Measurements from ENCODE around the gene FAM234A. TPM values are rescaled to one million over a fixed set of nuclear protein-coding genes. Genes with fewer than 3 reads are reported as not detected.

The FAM234A gene
- total RNA-seq (10 to 100 TPM; 63.5 to 92.6 TPM), polyA plus RNA-seq (ENCODE audit: insufficient read length in 6 of 6) (10 to 100 TPM; 49.7 to 61.5 (median 55.5) TPM)
- long read RNA-seq, donor 1, transcript FAM234A-203 (13 exons, 3,213 nt) = major isoform, 6 of 7 reads
- long read RNA-seq, donor 1, partial matches to known transcripts = 0 of 7 reads
- long read RNA-seq, donor 1, other reads (novel, unspliced or antisense) = 0 of 7 reads
- long read RNA-seq, donor 2, transcript FAM234A-203 (13 exons, 3,213 nt) = major isoform, 11 of 11 reads
- long read RNA-seq, donor 2, partial matches to known transcripts = 0 of 11 reads
- long read RNA-seq, donor 2, other reads (novel, unspliced or antisense) = 0 of 11 reads
- long read RNA-seq, donor 3, partial matches to known transcripts = 0 of 2 reads
- long read RNA-seq, donor 3, other reads (novel, unspliced or antisense) = 0 of 2 reads
- long read RNA-seq, donor 4, transcript FAM234A-203 (13 exons, 3,213 nt) = major isoform, 12 of 29 reads
- long read RNA-seq, donor 4, partial matches to known transcripts = 8 of 29 reads
- long read RNA-seq, donor 4, other reads (novel, unspliced or antisense) = 9 of 29 reads
- long read RNA-seq, donor 5, transcript FAM234A-203 (13 exons, 3,213 nt) = major isoform, 7 of 7 reads
- long read RNA-seq, donor 5, partial matches to known transcripts = 0 of 7 reads
- long read RNA-seq, donor 5, other reads (novel, unspliced or antisense) = 0 of 7 reads
- long read RNA-seq, donor 6, partial matches to known transcripts = 0 of 2 reads
- long read RNA-seq, donor 6, other reads (novel, unspliced or antisense) = 0 of 2 reads
- long read RNA-seq, donor 7, partial matches to known transcripts = 5 of 8 reads
- long read RNA-seq, donor 7, other reads (novel, unspliced or antisense) = 0 of 8 reads
- long read RNA-seq, donor 8, transcript FAM234A-203 (13 exons, 3,213 nt) = major isoform, 5 of 5 reads
- long read RNA-seq, donor 8, partial matches to known transcripts = 0 of 5 reads
- long read RNA-seq, donor 8, other reads (novel, unspliced or antisense) = 0 of 5 reads
- long read RNA-seq, donor 9 = 0 reads
- long read RNA-seq, donor 10, transcript FAM234A-203 (13 exons, 3,213 nt) = major isoform, 13 of 17 reads
- long read RNA-seq, donor 10, partial matches to known transcripts = 1 of 17 reads
- long read RNA-seq, donor 10, other reads (novel, unspliced or antisense) = 3 of 17 reads
- long read RNA-seq, donor 11 = 0 reads
- long read RNA-seq, donor 12, transcript FAM234A-203 (13 exons, 3,213 nt) = major isoform, 9 of 9 reads
- long read RNA-seq, donor 12, partial matches to known transcripts = 0 of 9 reads
- long read RNA-seq, donor 12, other reads (novel, unspliced or antisense) = 0 of 9 reads

- intact Hi-C loops (cut with DNase I) = no loop called here
- H3K4me1 ChIP-seq = peaks cover under 1 to 10% of the 10 kb centered on the region in 2 donors
- peak within 1 kb of the TSS; percentile 63 to 88 for H3K4me3 ChIP-seq
- H3K9me3 ChIP-seq = no peaks in the 10 kb centered on the region
- ATAC-seq (peak; percentile 97), DNase-seq (peak; percentile 92 to 97 (median 95))
- H3K36me3 ChIP-seq = no peaks in the 10 kb centered on the region
- peak in 1 of 2 donors; percentile 32 for TF ChIP-seq CTCF (IDR thresholded peaks at IDR 0.05)
- peak within 1 kb of the TSS; percentile 93 to 99 for H3K27ac ChIP-seq
- H3K27me3 ChIP-seq = no peaks in the 10 kb centered on the region
Measured at GRCh38 chr16:234468-235305, at the start of gene FAM234A. Gene FAM234A (plus strand): TSS chr16:234821. CDS start chr16:254414, 19,593 bp downstream.

GRCh38 chr16:185213-185612 is 49.4 kb upstream of the FAM234A start:
- no peak overlapping the region for H3K27ac ChIP-seq
- H3K36me3 ChIP-seq = peaks cover 0 to 41% of the 10 kb centered on the region in 2 donors
- peaks cover 9 to 14% of the 10 kb centered on the region in 2 donors for H3K27me3 ChIP-seq
- H3K4me3 ChIP-seq = no peak overlapping the region
- TF ChIP-seq CTCF (IDR thresholded peaks at IDR 0.05) = no peak
- DNase-seq = no peak
- intact Hi-C loops (cut with DNase I) = no loop called here
- ATAC-seq = no peak
- H3K4me1 ChIP-seq = peaks cover 13 to 15% of the 10 kb centered on the region in 2 donors
- no peaks in the 10 kb centered on the region for H3K9me3 ChIP-seq

- intact Hi-C loops (cut with DNase I) = no loop called here
- Histone ChIP-seq H3K4me1 (peaks cover 9 to 10% of the 10 kb centered on the region in 2 donors), H3K27me3 (peaks cover 4 to 9% of the 10 kb centered on the region in 2 donors), H3K9me3 (no peaks in the 10 kb centered on the region), H3K36me3 (peaks cover 0 to 46% of the 10 kb centered on the region in 2 donors), H3K27ac (no peak overlapping the region), H3K4me3 (no peak overlapping the region)
- ATAC-seq = no peak
- DNase-seq = no peak
- no peak for TF ChIP-seq CTCF (IDR thresholded peaks at IDR 0.05)
Measured at GRCh38 chr16:185691-186090, 48.9 kb upstream of the FAM234A start.

GRCh38 chr16:187330-187729 is 47.3 kb upstream of the FAM234A start:
- Histone ChIP-seq H3K9me3 (no peaks in the 10 kb centered on the region), H3K4me3 (no peak overlapping the region), H3K36me3 (peaks cover 0 to 62% of the 10 kb centered on the region in 2 donors), H3K4me1 (no peaks in the 10 kb centered on the region), H3K27me3 (no peaks in the 10 kb centered on the region), H3K27ac (no peak overlapping the region)
- intact Hi-C loops (cut with DNase I) = no loop called here
- TF ChIP-seq CTCF (IDR thresholded peaks at IDR 0.05) = no peak
- ATAC-seq = no peak
- no peak for DNase-seq
